HepG2 (cell line): ENCODE results near the gene MAP3K14. TPM values are rescaled to one million over a fixed set of nuclear protein-coding genes. Genes with fewer than 3 reads are reported as not detected.

Experiments used
- ATAC-seq: fragments of 200-7000 bp; cut with Tn5 transposase; 3 replicates; pipeline ENCODE4 v1.9.1; 2020; ENCODE audit warnings: mild to moderate bottlenecking, moderate library complexity
- BruUV-seq: library from RNA; stranded (reverse); fragments of 400-500 nt; replicated peaks from 2 replicates; lab custom pipeline; 2021; lab: Mats Ljungman, UMichigan
- CTCF ChIA-PET: fragments of 300-600 bp; formaldehyde crosslinking; extraction: SDS; loops from one replicate; lab custom pipeline; 2021; ENCODE audit warnings: low total read pairs, inconsistent platforms, low intra/inter-chr PET ratio; lab: Yijun Ruan, JAX
- POLR2A ChIA-PET: fragments of 350-600 bp; sonication (Branson Sonifier 250); formaldehyde crosslinking; loops from one replicate; lab custom pipeline; 2020; ENCODE audit warnings: antibody characterized with exemption, inconsistent platforms; lab: Yijun Ruan, JAX
- DNase-seq: peaks from one replicate; pipeline ENCODE4 v3.0.0-alpha.2; 2015; ENCODE audit warnings: low spot score
- FAIRE-seq: peaks from 3 replicates; lab custom pipeline; 2011; peaks lifted over from hg19 to GRCh38; lab: Jason Lieb, UNC
- H2AFZ ChIP-seq: one replicate; pipeline ENCODE4 v1.6.1; 2011; ENCODE audit warnings: low read length, inconsistent platforms
- H3K27ac ChIP-seq: fragments of 300-600 bp; 3 replicates; pipeline ENCODE4 v1.8.0; 2011; ENCODE audit warnings: mixed run types, mild to moderate bottlenecking, mixed read lengths, low read length, inconsistent platforms; ENCODE audit not compliant: insufficient read depth; ENCODE audit errors: extremely low read length
- H3K27me3 ChIP-seq, 2 experiments: fragments of 200-600 bp in 1 of 2; 2 replicates in 1 of 2; 3 replicates in 1 of 2; pipeline versions ENCODE4 v1.6.0 to v1.8.0; 2011; ENCODE audit warnings: low read length in 2 of 2, mild to moderate bottlenecking in 2 of 2, moderate library complexity in 2 of 2, inconsistent platforms in 1 of 2; ENCODE audit not compliant: insufficient read depth in 2 of 2, control insufficient read depth in 1 of 2
- H3K36me3 ChIP-seq, 2 experiments: fragments of 200-600 bp in 1 of 2; replicated peaks in 1 of 2; 2 replicates in 1 of 2; 3 replicates in 1 of 2; pipeline versions ENCODE4 v1.5.1 to v1.8.0; 2011; ENCODE audit warnings: low read length in 2 of 2, inconsistent platforms in 1 of 2; ENCODE audit not compliant: insufficient read depth in 2 of 2, control insufficient read depth in 1 of 2
- H3K4me1 ChIP-seq: 2 replicates; pipeline ENCODE4 v1.5.1; 2012; ENCODE audit warnings: low read length, inconsistent platforms; ENCODE audit not compliant: insufficient read depth
- H3K4me2 ChIP-seq: 2 replicates; pipeline ENCODE4 v1.6.0; 2011; ENCODE audit warnings: low read depth, low read length, inconsistent platforms
- H3K4me3 ChIP-seq, 3 experiments: fragments of 200-600 bp in 1 of 3; sonication (generic), shearing (Covaris generic) in 1 of 3; replicated peaks in 1 of 3; 2 replicates each; pipeline ENCODE4 v1.5.1; 2011 to 2016; ENCODE audit warnings: low read length in 3 of 3, inconsistent platforms in 2 of 3, low read depth in 2 of 3, mild to moderate bottlenecking in 2 of 3, control low read depth in 1 of 3, mixed read lengths in 1 of 3; ENCODE audit not compliant: insufficient read depth in 1 of 3
- H3K79me2 ChIP-seq: one replicate; pipeline ENCODE4 v1.6.1; 2011; ENCODE audit warnings: low read length, inconsistent platforms; ENCODE audit not compliant: insufficient read depth
- H3K9ac ChIP-seq: 2 replicates; pipeline ENCODE4 v1.6.0; 2011; ENCODE audit warnings: mild to moderate bottlenecking, low read depth, low read length, inconsistent platforms; ENCODE audit not compliant: insufficient read depth
- H3K9me3 ChIP-seq: 2 replicates; pipeline ENCODE4 v1.5.1; 2012; ENCODE audit warnings: mild to moderate bottlenecking, low read length
- H4K20me1 ChIP-seq: 2 replicates; pipeline ENCODE4 v1.6.0; 2011; ENCODE audit warnings: inconsistent platforms, mild to moderate bottlenecking, low read length, moderate library complexity; ENCODE audit not compliant: insufficient read depth
- ASH2L ChIP-seq: fragments of 300-600, 200-600 bp; sonication (generic); IDR thresholded peaks from 2 replicates; pipeline ENCODE4 v1.7.0; 2017; ENCODE audit warnings: low read depth, mild to moderate bottlenecking, moderate library complexity, mixed read lengths, low read length; ENCODE audit not compliant: insufficient read length
- KLF12 ChIP-seq: sonication (generic); formaldehyde crosslinking; IDR thresholded peaks from 2 replicates; pipeline ENCODE4 v1.4.0; 2020; ENCODE audit warnings: missing genetic modification reagents, borderline replicate concordance
- KLF15 ChIP-seq: sonication (generic); formaldehyde crosslinking; IDR thresholded peaks from 2 replicates; pipeline ENCODE4 v1.8.1; 2023; ENCODE audit warnings: borderline replicate concordance, mild to moderate bottlenecking, inconsistent platforms, missing genetic modification reagents, mixed read lengths
- SNAPC5 ChIP-seq: sonication (generic); formaldehyde crosslinking; IDR thresholded peaks from 2 replicates; pipeline ENCODE4 v1.8.1; 2023; ENCODE audit warnings: mild to moderate bottlenecking, missing genetic modification reagents, borderline replicate concordance
- ZNF142 ChIP-seq: sonication (generic); formaldehyde crosslinking; IDR thresholded peaks from 2 replicates; pipeline ENCODE4 v1.4.0; 2020; ENCODE audit warnings: missing genetic modification reagents
- ZNF235 ChIP-seq: sonication (generic); formaldehyde crosslinking; IDR thresholded peaks from 2 replicates; pipeline ENCODE4 v1.8.1; 2023; ENCODE audit warnings: mild to moderate bottlenecking, missing genetic modification reagents, borderline replicate concordance
- ZNF503 ChIP-seq: sonication (generic); formaldehyde crosslinking; IDR thresholded peaks from 2 replicates; pipeline ENCODE4 v1.4.0; 2020; ENCODE audit warnings: missing genetic modification reagents
- WGBS: methylation state at CpG from one replicate; pipeline ENCODE4 v1.1.6; 2017; ENCODE audit warnings: low lambda C conversion rate; 5-methylcytosine and 5-hydroxymethylcytosine counted together
- in situ Hi-C: cut with HindIII; loops from 2 replicates; pipeline ENCODE4 v1.10.0; 2017; ENCODE audit warnings: low pct_unique_long_range_greater_than_20kb; ENCODE audit not compliant: extremely low pct_ligation_motif_present
- intact Hi-C: fragments of 100-400 bp; cut with micrococcal nuclease; formaldehyde crosslinking; loops from one replicate; pipeline ENCODE4 v1.10.0; 2022; ENCODE audit not compliant: unreplicated experiment
- polyA plus RNA-seq, 8 experiments: library from polyadenylated mRNA; depleted of rRNA in 3 of 8; stranded (reverse) in 7 of 8; unstranded in 1 of 8; fragments of >200 nt; fragmentation: Illumina TruSeq in 4 of 8; extraction: Trizol in 4 of 8; gene quantifications; 2 replicates each; pipeline versions ENCODE4 v1.2.1 to v1.2.3, GENCODE V29; 2011 to 2016; ENCODE audit warnings: low read depth in 4 of 8, missing spikeins in 1 of 8, mixed read lengths in 1 of 8; ENCODE audit not compliant: insufficient read depth in 1 of 8
- total RNA-seq, 5 experiments: library from RNA; depleted of rRNA; stranded (reverse); fragments of >200 nt; fragmentation: Illumina TruSeq; extraction: Trizol; gene quantifications; 2 replicates each; pipeline ENCODE4 v1.2.3, GENCODE V29; 2016; ENCODE audit warnings: low read depth in 1 of 5
- TF ChIP-seq, protein P1 (sequence below): sonication (generic); formaldehyde crosslinking; IDR thresholded peaks from 2 replicates; pipeline ENCODE4 v1.4.0; 2020; ENCODE audit warnings: missing genetic modification reagents
- TF ChIP-seq, protein P2 (sequence below): sonication (generic); formaldehyde crosslinking; conservative IDR thresholded peaks from 2 replicates; pipeline ENCODE4 v1.4.0; 2020; ENCODE audit warnings: missing genetic modification reagents

Gene MAP3K14
- total and polyA plus RNA-seq, 2 of the 13 experiments (the other 11 are each of a cell fraction or from before 2014, with no cell fraction given) = 2.6 TPM

DNA sequence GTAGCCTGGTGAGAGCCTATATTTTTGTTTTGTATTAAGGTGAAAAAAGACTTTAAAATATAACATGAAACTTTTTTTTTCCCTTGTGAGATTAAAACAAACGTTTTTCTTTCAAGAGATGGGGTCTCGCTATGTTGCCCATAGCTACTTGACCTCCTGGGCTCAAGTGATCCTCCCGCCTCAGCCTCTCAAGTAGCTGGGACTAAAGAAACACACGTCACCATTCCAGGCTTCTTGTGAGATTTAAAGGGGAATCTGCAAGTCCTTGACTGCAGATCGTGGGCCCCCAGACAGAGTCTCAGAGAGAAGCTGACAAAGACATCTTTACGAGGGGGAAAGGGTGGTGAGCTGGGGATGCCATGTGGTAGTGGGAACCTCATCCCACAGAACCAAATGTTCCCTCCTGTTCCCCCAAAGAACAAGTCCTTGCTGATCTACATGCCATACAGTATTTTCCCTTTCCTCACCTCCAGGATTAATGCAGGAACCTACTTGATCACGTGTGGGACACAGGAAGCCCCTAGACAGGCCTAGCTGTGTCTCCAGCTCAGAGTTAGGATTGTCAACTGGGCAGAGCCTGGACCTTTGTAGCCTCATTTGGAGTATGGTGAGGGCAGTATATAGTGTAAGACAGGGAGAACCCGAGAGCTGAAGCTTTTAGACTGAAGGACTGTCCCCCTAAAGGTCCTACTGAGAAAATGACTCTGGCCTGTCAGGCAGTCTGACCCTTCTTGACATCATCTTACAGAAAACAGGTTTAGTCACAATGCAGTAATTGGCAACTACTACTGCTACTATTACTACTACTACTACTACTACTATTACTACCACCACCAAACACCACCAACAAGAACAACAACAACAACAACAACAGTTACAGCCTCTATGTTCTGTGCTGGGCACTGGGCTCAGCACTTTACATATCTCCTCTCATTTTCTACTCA lies 4.1 kb downstream of the MAP3K14 start:
- peak overlapping the region; percentile 75 for H3K4me2 ChIP-seq
- ATAC-seq (no peak), FAIRE-seq (no peak), DNase-seq (no peak)
- intact Hi-C loops = loop anchor here (2.0 to 5.0 kb wide), 3 partner anchors 36 to 72 kb away; no protein-coding TSS in a partner anchor
- CTCF ChIA-PET = no interaction called here
- POLR2A ChIA-PET = interaction anchor here (0.9 to 3.6 kb wide), 7 partner anchors 12 to 165 kb away, joined by 4 to 28 read pairs (median 8); partner anchors contain the start of gene HEXIM1
- peaks cover 68% of the 10 kb centered on the region for H3K79me2 ChIP-seq
- no peaks in the 10 kb centered on the region for H3K9me3 ChIP-seq
- H3K9ac ChIP-seq = peak overlapping the region; percentile 46
- peak overlapping the region; percentile 7 to 64 (median 14); a peak in 3 of 6 replicates for H3K4me3 ChIP-seq
- no peak overlapping the region for H2AFZ ChIP-seq
- H3K4me1 ChIP-seq = peaks cover 69% of the 10 kb centered on the region
- in situ Hi-C loops = no loop called here
- no peaks in the 10 kb centered on the region for H4K20me1 ChIP-seq
- no peaks in the 10 kb centered on the region for H3K27me3 ChIP-seq
- H3K27ac ChIP-seq = peak overlapping the region; percentile 78
- WGBS = 46% methylated on average over 8 of the region's 8 CpGs
- TSS peak; percentile 92 for BruUV-seq
- no peaks in the 10 kb centered on the region for H3K36me3 ChIP-seq
- TF ChIP-seq SNAPC5 (CRISPR knock-in tag) (no peak), ASH2L (peak; percentile 60), KLF15 (CRISPR knock-in tag) (0 out of 2 replicates have a peak, but pooled peaks have one; percentile 13), ZNF235 (CRISPR knock-in tag) (no peak), ZNF503 (0 out of 2 replicates have a peak, but pooled peaks have one; percentile 18), ZNF142 (CRISPR knock-in tag) (0 out of 2 replicates have a peak, but pooled peaks have one; percentile 12), KLF12 (0 out of 2 replicates have a peak, but pooled peaks have one; percentile 16)
- TF ChIP-seq, protein P1, sequence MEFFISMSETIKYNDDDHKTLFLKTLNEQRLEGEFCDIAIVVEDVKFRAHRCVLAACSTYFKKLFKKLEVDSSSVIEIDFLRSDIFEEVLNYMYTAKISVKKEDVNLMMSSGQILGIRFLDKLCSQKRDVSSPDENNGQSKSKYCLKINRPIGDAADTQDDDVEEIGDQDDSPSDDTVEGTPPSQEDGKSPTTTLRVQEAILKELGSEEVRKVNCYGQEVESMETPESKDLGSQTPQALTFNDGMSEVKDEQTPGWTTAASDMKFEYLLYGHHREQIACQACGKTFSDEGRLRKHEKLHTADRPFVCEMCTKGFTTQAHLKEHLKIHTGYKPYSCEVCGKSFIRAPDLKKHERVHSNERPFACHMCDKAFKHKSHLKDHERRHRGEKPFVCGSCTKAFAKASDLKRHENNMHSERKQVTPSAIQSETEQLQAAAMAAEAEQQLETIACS = 0 out of 2 replicates have a peak, but pooled peaks have one; percentile 41
- TF ChIP-seq, protein P2, sequence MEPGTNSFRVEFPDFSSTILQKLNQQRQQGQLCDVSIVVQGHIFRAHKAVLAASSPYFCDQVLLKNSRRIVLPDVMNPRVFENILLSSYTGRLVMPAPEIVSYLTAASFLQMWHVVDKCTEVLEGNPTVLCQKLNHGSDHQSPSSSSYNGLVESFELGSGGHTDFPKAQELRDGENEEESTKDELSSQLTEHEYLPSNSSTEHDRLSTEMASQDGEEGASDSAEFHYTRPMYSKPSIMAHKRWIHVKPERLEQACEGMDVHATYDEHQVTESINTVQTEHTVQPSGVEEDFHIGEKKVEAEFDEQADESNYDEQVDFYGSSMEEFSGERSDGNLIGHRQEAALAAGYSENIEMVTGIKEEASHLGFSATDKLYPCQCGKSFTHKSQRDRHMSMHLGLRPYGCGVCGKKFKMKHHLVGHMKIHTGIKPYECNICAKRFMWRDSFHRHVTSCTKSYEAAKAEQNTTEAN (CRISPR knock-in tag) = 0 out of 2 replicates have a peak, but pooled peaks have one; percentile 9
